SHP77 treated with DMSO at 0.1 percent for 48 hours (cell line): ENCODE measurements around the gene TOMM22.

Experiments used
- DNase-seq: peaks from one replicate; lab custom pipeline; 2025; lab: John Stamatoyannopoulos, UW

Gene TOMM22

GRCh38 chr22:38715852-38716251 is 34.1 kb downstream of the TOMM22 start:
- no peak for DNase-seq

- DNase-seq, result no peak
These were observed 34.5 kb downstream of the TOMM22 start for GRCh38 chr22:38716271-38716670.

- no peak for DNase-seq
These were observed 35.1 kb downstream of the TOMM22 start for GRCh38 chr22:38716826-38717225.

GRCh38 chr22:38717244-38717643 is 35.5 kb downstream of the TOMM22 start:
- no peak for DNase-seq

- DNase-seq, result no peak
These were observed 36.7 kb downstream of the TOMM22 start for GRCh38 chr22:38718414-38718813.

GRCh38 chr22:38719196-38719595 is 37.4 kb downstream of the TOMM22 start:
- no peak for DNase-seq

- DNase-seq, result no peak
These were observed 38.6 kb downstream of the TOMM22 start for GRCh38 chr22:38720350-38720749.

GRCh38 chr22:38721551-38721950 is 39.8 kb downstream of the TOMM22 start:
- DNase-seq, result no peak

- DNase-seq, result no peak
These were observed 42.4 kb downstream of the TOMM22 start for GRCh38 chr22:38724176-38724575.

- peak; percentile 20 for DNase-seq
These were observed 43.3 kb downstream of the TOMM22 start for GRCh38 chr22:38724926-38725571.

GRCh38 chr22:38725900-38726655 is 44.3 kb downstream of the TOMM22 start:
- DNase-seq, result no peak

GRCh38 chr22:38727123-38727522 is 45.4 kb downstream of the TOMM22 start:
- no peak for DNase-seq

- no peak for DNase-seq
These were observed 46.0 kb downstream of the TOMM22 start for GRCh38 chr22:38727530-38728451.

GRCh38 chr22:38728871-38729796 is 47.4 kb downstream of the TOMM22 start:
- DNase-seq, result no peak

GRCh38 chr22:38729946-38730345 is 48.2 kb downstream of the TOMM22 start:
- no peak for DNase-seq

- no peak for DNase-seq
These were observed 48.7 kb downstream of the TOMM22 start for GRCh38 chr22:38730411-38730871.

GRCh38 chr22:38731703-38732161 is 50.0 kb downstream of the TOMM22 start:
- no peak for DNase-seq

- DNase-seq, result no peak
These were observed 50.6 kb downstream of the TOMM22 start for GRCh38 chr22:38732251-38732815.

- peak; percentile 64 for DNase-seq
These were observed 51.6 kb downstream of the TOMM22 start for GRCh38 chr22:38733329-38733723.

- DNase-seq, result peak; percentile 85
These were observed 52.1 kb downstream of the TOMM22 start for GRCh38 chr22:38733724-38734381.
